HL-60 (cell line): ENCODE results near the gene SATB2.

ENCODE experiments used
- CTCF ChIP-seq: IDR thresholded peaks from one replicate; pipeline ENCODE4 v1.5.1; 2011; ENCODE audit warnings: low read length, control low read depth, inconsistent platforms; ENCODE audit not compliant: insufficient read depth
- POLR2AphosphoS5 ChIP-seq: IDR thresholded peaks from 2 replicates; pipeline ENCODE4 v1.6.1; 2012; ENCODE audit warnings: low read depth

GRCh38 chr2:199446996-199447576, 10.7 kb downstream of the SATB2 start:
- TF ChIP-seq POLR2AphosphoS5 (no peak), CTCF (no peak)
